PFSK-1 (cell line): ENCODE results near the gene ST3GAL2.

Source experiments
- FOXP2 ChIP-seq: optimal IDR thresholded peaks from 2 replicates; pipeline ENCODE3; 2011; ENCODE audit warnings: borderline replicate concordance, control low read depth, inconsistent platforms; ENCODE audit not compliant: insufficient read depth; ENCODE audit errors: extremely low read length, extremely low read depth
- POLR2AphosphoS5 ChIP-seq: IDR thresholded peaks from 2 replicates; pipeline ENCODE4 v1.6.1; 2012; ENCODE audit warnings: low read depth, mild to moderate bottlenecking, control low read depth, low read length, moderate library complexity
- TAF1 ChIP-seq: IDR thresholded peaks from 2 replicates; pipeline ENCODE4 v1.6.1; 2012; ENCODE audit warnings: low read length, control low read depth, borderline replicate concordance; ENCODE audit not compliant: insufficient read depth

GRCh38 chr16:70453117-70453891, 14.4 kb upstream of the ST3GAL2 start:
- TF ChIP-seq POLR2AphosphoS5 (no peak), TAF1 (no peak), FOXP2 (no peak)
